Measurements from ENCODE around the gene IFI30.
"Not testable (repeated sequence)": the region's sequence is repeated elsewhere in the genome, so short reads cannot be mapped to it uniquely, and the experiment has no call there.

IFI30 gene

GRCh38 chr19:18152817-18153555 lies 20.6 kb upstream of the IFI30 start, which contains the start of gene PIK3R2:
Gene PIK3R2 (plus strand): TSS chr19:18153163. CDS start chr19:18155880, 2,717 bp downstream.
- peak; percentile 99 for DNase-seq

GRCh38 chr19:18153556-18154134 lies 20.0 kb upstream of the IFI30 start:
- peak; percentile 13 for DNase-seq

- no peak for DNase-seq
Observed at GRCh38 chr19:18155095-18156087, 18.2 kb upstream of the IFI30 start.

GRCh38 chr19:18156268-18156667 lies 17.3 kb upstream of the IFI30 start:
- DNase-seq: no peak

- DNase-seq: no peak
Observed at GRCh38 chr19:18156841-18157464, 16.7 kb upstream of the IFI30 start.

GRCh38 chr19:18157465-18158063 lies 16.0 kb upstream of the IFI30 start:
- no peak for DNase-seq

- DNase-seq: no peak
Observed at GRCh38 chr19:18158467-18158866, 15.1 kb upstream of the IFI30 start.

- not testable (repeated sequence) for DNase-seq
Observed at GRCh38 chr19:18159059-18159616, 14.5 kb upstream of the IFI30 start.

- DNase-seq: no peak
Observed at GRCh38 chr19:18159810-18160209, 13.8 kb upstream of the IFI30 start.

- no peak for DNase-seq
Observed at GRCh38 chr19:18160493-18160970, 13.1 kb upstream of the IFI30 start.

- DNase-seq: peak; percentile 85
Observed at GRCh38 chr19:18160971-18161635, 12.5 kb upstream of the IFI30 start.

GRCh38 chr19:18161636-18162002 lies 12.0 kb upstream of the IFI30 start:
- no peak for DNase-seq

GRCh38 chr19:18164072-18164471 lies 9.5 kb upstream of the IFI30 start:
- no peak for DNase-seq

- no peak for DNase-seq
Observed at GRCh38 chr19:18165794-18166544, 7.6 kb upstream of the IFI30 start.

- DNase-seq: no peak
Observed at GRCh38 chr19:18167011-18167410, 6.6 kb upstream of the IFI30 start.

- peak; percentile 72 for DNase-seq
Observed at GRCh38 chr19:18167975-18168645, 5.5 kb upstream of the IFI30 start.

- DNase-seq: no peak
Observed at GRCh38 chr19:18168673-18169381, 4.8 kb upstream of the IFI30 start.

GRCh38 chr19:18170714-18171255 lies 2.8 kb upstream of the IFI30 start:
- peak; percentile 28 for DNase-seq

Measured in CD4-positive, alpha-beta T cell treated with Interleukin-21 for 1 hour (primary cell).